Stimulated activated CD8-positive, alpha-beta memory T cell treated with anti-CD3 and anti-CD28 coated beads, Interleukin-2, amount 100 ng/mL, for 1 hour (primary cell): ENCODE measurements around the gene UPF3A.
"Not testable (repeated sequence)": the region's sequence is repeated elsewhere in the genome, so short reads cannot be mapped to it uniquely, and the experiment has no call there.

ENCODE experiments used
- DNase-seq, 2 donors: peaks; one replicate each; pipeline ENCODE4 v3.0.0-alpha.2; 2020; ENCODE audit warnings: low read depth in 2 of 2

The UPF3A gene

GRCh38 chr13:114334305-114335053 lies 53.1 kb downstream of the UPF3A start:
- DNase-seq: no peak

- DNase-seq: not testable (repeated sequence)
These were observed 55.1 kb downstream of the UPF3A start for GRCh38 chr13:114336457-114336856.

- no peak for DNase-seq
These were observed 57.6 kb downstream of the UPF3A start for GRCh38 chr13:114338959-114339358.

DNA sequence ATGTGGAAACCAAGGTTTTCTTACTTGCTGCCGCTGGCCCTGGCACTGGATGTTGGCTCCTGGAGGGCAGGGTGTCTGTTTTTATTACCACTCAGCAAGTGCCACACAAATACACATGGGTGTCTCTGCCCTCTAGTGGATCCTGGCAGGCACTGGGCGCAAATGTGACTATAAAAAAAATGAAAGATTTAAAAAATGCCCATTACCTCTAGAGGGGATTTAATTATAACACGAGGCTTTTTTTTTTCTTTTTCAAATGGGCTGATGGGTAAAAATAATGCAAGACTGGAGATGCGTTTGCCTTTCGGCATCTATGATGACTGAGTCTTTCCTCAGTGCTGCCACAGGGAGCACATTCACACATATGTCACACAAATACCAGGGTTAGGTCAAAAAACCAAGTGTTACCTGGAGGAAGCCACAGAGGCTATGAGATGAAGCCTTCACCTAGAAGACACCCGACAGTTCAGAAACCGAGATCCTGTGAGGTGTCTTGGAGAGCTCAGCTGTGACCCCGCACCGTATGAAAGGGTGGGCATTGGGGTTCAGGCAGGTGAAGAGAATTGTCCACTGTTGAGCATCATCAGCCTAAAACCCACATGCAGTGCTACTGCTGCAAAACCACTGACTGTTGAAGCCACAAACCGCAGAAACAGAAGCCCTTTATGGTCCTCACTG lies 58.6 kb downstream of the UPF3A start:
- peak; percentile 5 to 24 for DNase-seq

DNA sequence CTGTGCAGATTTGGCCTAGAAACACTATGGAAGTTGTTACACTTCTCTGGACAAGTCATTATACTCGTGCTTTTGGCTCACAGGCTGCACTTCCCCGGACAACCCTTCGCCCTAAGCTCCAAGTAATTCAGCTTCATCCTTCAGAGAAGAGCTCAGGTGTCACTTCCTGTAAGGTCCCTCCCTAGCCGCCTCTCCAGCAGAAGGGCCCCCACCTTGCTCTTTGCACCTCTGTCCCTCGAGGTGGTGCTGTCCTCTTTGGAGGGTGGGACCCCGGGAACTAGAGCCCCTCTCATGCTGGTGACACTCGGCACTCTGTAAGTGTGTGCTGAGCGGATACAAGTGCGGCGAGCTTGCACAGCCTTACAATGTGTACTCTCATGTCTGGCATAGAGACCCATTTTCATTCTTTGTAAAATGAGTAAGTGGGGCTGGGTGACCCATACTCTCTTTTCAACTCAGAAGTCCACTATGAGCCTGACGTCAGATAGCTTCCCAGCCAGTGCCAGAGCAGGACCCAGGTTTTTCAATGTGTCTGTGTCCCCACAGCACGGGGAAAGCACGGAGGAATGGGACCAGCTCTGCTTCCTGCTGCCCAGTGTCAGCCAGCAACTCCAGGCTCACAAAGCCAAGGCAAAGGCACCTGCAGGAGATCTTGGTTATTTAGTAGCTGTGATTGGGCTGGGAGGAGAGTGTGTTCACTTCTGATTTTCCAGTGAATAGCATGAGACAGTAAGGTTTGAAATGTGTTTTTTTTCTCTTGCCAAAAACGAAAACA lies 59.8 kb downstream of the UPF3A start:
- no peak for DNase-seq

GRCh38 chr13:114347256-114347655 lies 65.9 kb downstream of the UPF3A start:
- not testable (repeated sequence) for DNase-seq

- not testable (repeated sequence) for DNase-seq
These were observed 71.4 kb downstream of the UPF3A start for GRCh38 chr13:114352763-114353162.

GRCh38 chr13:114353382-114353781 lies 72.0 kb downstream of the UPF3A start:
- DNase-seq: not testable (repeated sequence)
